LoVo (cell line): Measurements from ENCODE around the gene GRHL1.
"Not testable (repeated sequence)": the region's sequence is repeated elsewhere in the genome, so short reads cannot be mapped to it uniquely, and the experiment has no call there.

ENCODE experiments used
- DNase-seq: peaks from one replicate; pipeline ENCODE4 v3.0.0-alpha.2; 2016; ENCODE audit warnings: low spot score

The GRHL1 gene

GRCh38 chr2:10026940-10027569, 75.6 kb downstream of the GRHL1 start:
- DNase-seq, result no peak

- no peak for DNase-seq
Measured at GRCh38 chr2:10027660-10028330, 76.3 kb downstream of the GRHL1 start.

- DNase-seq, result no peak
Measured at GRCh38 chr2:10028407-10028987, 77.0 kb downstream of the GRHL1 start.

GRCh38 chr2:10028988-10029874, 77.7 kb downstream of the GRHL1 start:
- DNase-seq, result no peak

GRCh38 chr2:10029875-10030223, 78.4 kb downstream of the GRHL1 start:
- DNase-seq, result no peak

GRCh38 chr2:10030311-10030736, 78.8 kb downstream of the GRHL1 start:
- DNase-seq, result no peak

GRCh38 chr2:10030798-10031197, 79.3 kb downstream of the GRHL1 start:
- DNase-seq, result not testable (repeated sequence)

GRCh38 chr2:10031886-10032745, 80.6 kb downstream of the GRHL1 start:
- DNase-seq, result no peak

GRCh38 chr2:10032746-10033105, 81.2 kb downstream of the GRHL1 start:
- no peak for DNase-seq

GRCh38 chr2:10033251-10034006, 81.9 kb downstream of the GRHL1 start:
- no peak for DNase-seq

GRCh38 chr2:10034333-10035052, 83.0 kb downstream of the GRHL1 start:
- no peak for DNase-seq

- DNase-seq, result no peak
Measured at GRCh38 chr2:10035053-10035422, 83.5 kb downstream of the GRHL1 start.

- no peak for DNase-seq
Measured at GRCh38 chr2:10035633-10036032, 84.1 kb downstream of the GRHL1 start.

- no peak for DNase-seq
Measured at GRCh38 chr2:10036095-10036884, 84.8 kb downstream of the GRHL1 start.

GRCh38 chr2:10038123-10038522, 86.6 kb downstream of the GRHL1 start:
- no peak for DNase-seq

GRCh38 chr2:10038716-10039115, 87.2 kb downstream of the GRHL1 start:
- no peak for DNase-seq

GRCh38 chr2:10039658-10040410, 88.3 kb downstream of the GRHL1 start:
- no peak for DNase-seq

GRCh38 chr2:10041711-10042110, 90.2 kb downstream of the GRHL1 start:
- DNase-seq, result no peak
